Transverse colon (tissue), 4 donors: Measurements from ENCODE around the gene EHHADH. TPM values are rescaled to one million over a fixed set of nuclear protein-coding genes. Genes with fewer than 3 reads are reported as not detected.
"Not testable (repeated sequence)": the region's sequence is repeated elsewhere in the genome, so short reads cannot be mapped to it uniquely, and the experiment has no call there.

ENCODE experiments used
- DNase-seq: peaks from one replicate; pipeline ENCODE4 v3.0.0-alpha.2; 2019
- H3K27ac ChIP-seq, 4 donors: fragments of 200-600 bp; sonication (generic); 2 replicates each; pipeline ENCODE4 v1.5.1; 2016 to 2018; ENCODE audit warnings: inconsistent platforms in 4 of 4
- H3K27me3 ChIP-seq: fragments of 200-600 bp; sonication (generic); 2 replicates; pipeline ENCODE4 v1.5.1; 2017; ENCODE audit warnings: inconsistent platforms
- H3K36me3 ChIP-seq, 4 donors: fragments of 200-600 bp; sonication (generic); 2 replicates each; pipeline ENCODE4 v1.5.1; 2017 to 2019; ENCODE audit warnings: inconsistent platforms in 4 of 4
- H3K4me1 ChIP-seq, 4 donors: fragments of 200-600 bp; sonication (generic); 2 replicates each; pipeline ENCODE4 v1.5.1; 2017 to 2020; ENCODE audit warnings: inconsistent platforms in 4 of 4
- H3K4me3 ChIP-seq, 4 donors: fragments of 200-600 bp; sonication (generic); 1 replicate in 1 of 4; 2 replicates in 3 of 4; pipeline versions ENCODE4 v1.5.1 to v1.6.1; 2017 to 2019; ENCODE audit warnings: inconsistent platforms in 4 of 4
- H3K9me3 ChIP-seq, 2 donors: fragments of 200-600 bp; sonication (generic); 2 replicates each; pipeline ENCODE4 v1.5.1; 2017 to 2019; ENCODE audit warnings: inconsistent platforms in 2 of 2
- EP300 ChIP-seq: sonication (generic); formaldehyde crosslinking; IDR thresholded peaks from one replicate; pipeline ENCODE4 v1.6.1; 2017; ENCODE audit warnings: antibody characterized with exemption, low read depth
- POLR2A ChIP-seq: fragments of 450-650 bp; IDR thresholded peaks from one replicate; pipeline ENCODE4 v1.6.1; 2016; ENCODE audit warnings: antibody characterized with exemption, mild to moderate bottlenecking, moderate library complexity
- POLR2AphosphoS5 ChIP-seq, 3 donors: sonication (generic); formaldehyde crosslinking; IDR thresholded peaks; one replicate each; pipeline ENCODE4 v1.6.1; 2016; ENCODE audit warnings: antibody characterized with exemption in 3 of 3
- WGBS, 2 donors: methylation state at CpG; one replicate each; pipeline ENCODE4 v1.1.5; 2018; ENCODE audit warnings: low coverage in 1 of 2; 5-methylcytosine and 5-hydroxymethylcytosine counted together
- in situ Hi-C, 4 donors: fragments of 200-750 bp; cut with MboI; loops; one replicate each; pipeline versions ENCODE4 v1.15.0 to v1.15.1; 2017; ENCODE audit warnings: low sequenced_read_pairs in 3 of 4, low pct_ligation_motif_present in 1 of 4, low pct_unique_long_range_greater_than_20kb in 1 of 4
- intact Hi-C: fragments of 100-400 bp; cut with DNase I; formaldehyde crosslinking; loops from one replicate; pipeline ENCODE4 v1.15.1; 2023; ENCODE audit warnings: low total_unique reads
- total RNA-seq, 4 donors: library from RNA; depleted of rRNA; stranded (reverse); fragments of >200 nt; gene quantifications; one replicate each; pipeline ENCODE4 v1.1.0, GENCODE V29; 2016
- TF ChIP-seq, protein P1 (sequence below), 5 experiments: fragments of 200-600 bp in 3 of 5; fragments of 450-650 bp in 2 of 5; sonication (generic) in 3 of 5; IDR thresholded peaks; 1 replicate in 2 of 5; 2 replicates in 3 of 5; pipeline ENCODE4 v1.5.1; 2016 to 2017; ENCODE audit warnings: antibody characterized with exemption in 5 of 5, inconsistent platforms in 3 of 5, mild to moderate bottlenecking in 2 of 5, moderate library complexity in 1 of 5

Gene EHHADH
- total RNA-seq, 4 donors from 2014 or later = 6.4 to 39.6 (median 14.3) TPM

DNA sequence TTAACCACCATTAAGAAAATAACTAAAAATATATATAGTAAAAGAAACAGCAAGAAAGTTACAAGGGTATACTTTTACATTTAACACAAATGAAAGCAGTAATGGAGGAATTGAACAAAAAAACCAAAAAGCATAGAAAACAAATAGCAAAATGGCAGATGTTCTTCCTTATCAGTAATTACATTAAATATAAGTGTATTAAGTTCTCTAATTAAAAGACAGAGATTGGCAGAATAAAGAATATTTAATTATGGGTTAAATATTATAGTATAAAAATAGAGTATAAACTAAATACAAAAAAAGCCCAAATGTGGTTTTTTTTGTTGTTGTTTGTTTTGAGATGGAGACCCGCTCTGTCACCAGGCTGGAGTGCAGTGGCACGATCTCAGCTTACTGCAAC lies 20.5 kb downstream of the EHHADH start:
- no peak overlapping the region for H3K27ac ChIP-seq
- intact Hi-C loops (no loop called here), in situ Hi-C loops (no loop called here)
- no peak overlapping the region for H3K4me3 ChIP-seq
- H3K27me3 ChIP-seq = no peaks in the 10 kb centered on the region
- peaks cover 0 to 29% (median 14%) of the 10 kb centered on the region in 4 donors for H3K36me3 ChIP-seq
- no peak for DNase-seq
- H3K9me3 ChIP-seq = peaks cover 13 to 21% of the 10 kb centered on the region in 2 donors
- WGBS, 2 donors = 95 to 100% methylated on average over 2 of the region's 2 CpGs
- no peaks in the 10 kb centered on the region for H3K4me1 ChIP-seq
- TF ChIP-seq, protein P1, sequence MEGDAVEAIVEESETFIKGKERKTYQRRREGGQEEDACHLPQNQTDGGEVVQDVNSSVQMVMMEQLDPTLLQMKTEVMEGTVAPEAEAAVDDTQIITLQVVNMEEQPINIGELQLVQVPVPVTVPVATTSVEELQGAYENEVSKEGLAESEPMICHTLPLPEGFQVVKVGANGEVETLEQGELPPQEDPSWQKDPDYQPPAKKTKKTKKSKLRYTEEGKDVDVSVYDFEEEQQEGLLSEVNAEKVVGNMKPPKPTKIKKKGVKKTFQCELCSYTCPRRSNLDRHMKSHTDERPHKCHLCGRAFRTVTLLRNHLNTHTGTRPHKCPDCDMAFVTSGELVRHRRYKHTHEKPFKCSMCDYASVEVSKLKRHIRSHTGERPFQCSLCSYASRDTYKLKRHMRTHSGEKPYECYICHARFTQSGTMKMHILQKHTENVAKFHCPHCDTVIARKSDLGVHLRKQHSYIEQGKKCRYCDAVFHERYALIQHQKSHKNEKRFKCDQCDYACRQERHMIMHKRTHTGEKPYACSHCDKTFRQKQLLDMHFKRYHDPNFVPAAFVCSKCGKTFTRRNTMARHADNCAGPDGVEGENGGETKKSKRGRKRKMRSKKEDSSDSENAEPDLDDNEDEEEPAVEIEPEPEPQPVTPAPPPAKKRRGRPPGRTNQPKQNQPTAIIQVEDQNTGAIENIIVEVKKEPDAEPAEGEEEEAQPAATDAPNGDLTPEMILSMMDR (IDR thresholded peaks at IDR 0.05) = no peak
- TF ChIP-seq POLR2AphosphoS5 (IDR thresholded peaks at IDR 0.05) (no peak), POLR2A (no peak), EP300 (no peak)

DNA sequence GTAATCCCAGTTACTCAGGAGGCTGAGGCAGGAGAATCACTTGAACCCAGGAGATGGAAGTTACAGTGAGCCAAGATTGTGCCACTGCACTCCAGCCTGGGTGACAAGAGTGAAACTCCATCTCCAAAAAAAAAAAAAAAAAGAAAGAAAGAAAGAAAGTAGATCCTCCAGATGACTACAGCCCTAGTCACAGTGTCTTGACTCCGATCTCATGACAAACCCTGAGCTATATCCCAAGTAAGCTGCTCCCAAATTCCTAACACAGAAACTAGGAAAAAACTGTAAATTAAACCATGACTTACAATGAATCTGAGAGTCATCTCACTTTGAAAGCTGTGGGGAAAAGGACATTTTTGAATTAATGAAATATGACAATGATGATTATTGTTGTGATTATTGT lies 27.3 kb downstream of the EHHADH start:
- H3K4me3 ChIP-seq, H3K9me3 ChIP-seq, H3K27me3 ChIP-seq, in situ Hi-C loops, intact Hi-C loops, H3K4me1 ChIP-seq, H3K27ac ChIP-seq, DNase-seq: not testable (repeated sequence)
- peaks cover 0 to 17% (median 6%) of the 10 kb centered on the region in 4 donors for H3K36me3 ChIP-seq
- WGBS, 2 donors = 100% methylated on average over 1 of the region's 1 CpG; no CpG with 5 or more reads in 1 of the 2 donors

DNA sequence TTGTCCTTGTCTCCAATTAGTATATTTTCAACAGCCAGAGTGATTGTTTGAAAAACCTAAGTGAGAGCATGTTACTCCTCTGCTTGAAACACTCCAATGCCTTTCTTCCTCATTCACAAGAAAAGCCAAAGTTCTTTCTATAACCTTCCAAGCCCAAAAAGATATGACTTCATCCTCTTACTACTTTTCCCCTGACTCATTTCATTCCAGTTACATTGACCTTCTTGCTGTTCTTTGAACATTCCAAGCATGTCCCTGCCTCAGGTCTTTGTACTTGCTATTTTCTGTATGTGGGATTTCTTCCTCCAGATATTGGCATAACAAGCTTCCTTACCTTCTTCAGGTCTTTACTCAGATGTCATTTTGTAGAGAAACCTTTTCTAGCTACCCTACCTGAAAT lies 28.3 kb downstream of the EHHADH start:
- H3K27me3 ChIP-seq = no peaks in the 10 kb centered on the region
- no peak overlapping the region for H3K4me3 ChIP-seq
- no peak for DNase-seq
- no peak for TF ChIP-seq POLR2AphosphoS5 (IDR thresholded peaks at IDR 0.05)
- TF ChIP-seq, protein P1 (IDR thresholded peaks at IDR 0.05) = no peak
- TF ChIP-seq EP300 = no peak
- no peak for TF ChIP-seq POLR2A
- in situ Hi-C loops (no loop called here), intact Hi-C loops (no loop called here)
- H3K4me1 ChIP-seq = no peaks in the 10 kb centered on the region
- H3K9me3 ChIP-seq = no peaks in the 10 kb centered on the region
- H3K36me3 ChIP-seq = peaks cover 0 to 17% (median 6%) of the 10 kb centered on the region in 4 donors
- H3K27ac ChIP-seq = no peak overlapping the region

DNA sequence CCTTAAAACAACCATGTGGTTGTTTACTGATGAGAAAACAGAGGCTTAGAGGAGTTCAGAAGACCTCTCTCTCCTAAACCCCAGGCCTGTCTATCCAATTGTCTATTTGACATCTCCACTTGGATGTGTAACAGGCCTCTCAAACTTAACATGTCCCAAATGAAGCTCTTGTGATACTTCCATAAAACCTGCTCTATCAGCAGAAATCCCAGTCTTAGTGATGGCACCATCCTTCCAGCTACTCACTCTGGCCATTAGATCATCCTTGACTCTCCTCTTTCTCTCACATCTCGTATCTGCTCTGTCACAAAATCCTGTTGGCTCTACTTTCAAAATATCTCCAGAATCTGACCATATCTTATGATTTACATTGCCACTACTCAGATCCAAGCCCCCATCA lies 28.8 kb downstream of the EHHADH start:
- 86 to 100% methylated on average over 1 of the region's 1 CpG for WGBS, 2 donors
- Histone ChIP-seq H3K4me1 (no peaks in the 10 kb centered on the region), H3K4me3 (no peak overlapping the region), H3K36me3 (peaks cover 0 to 17% (median 6%) of the 10 kb centered on the region in 4 donors), H3K27me3 (no peaks in the 10 kb centered on the region), H3K9me3 (no peaks in the 10 kb centered on the region), H3K27ac (no peak overlapping the region)
- intact Hi-C loops (no loop called here), in situ Hi-C loops (no loop called here)
- TF ChIP-seq POLR2AphosphoS5 (IDR thresholded peaks at IDR 0.05) (no peak), EP300 (no peak), POLR2A (no peak)
- TF ChIP-seq, protein P1 (IDR thresholded peaks at IDR 0.05) = no peak
- no peak for DNase-seq

DNA sequence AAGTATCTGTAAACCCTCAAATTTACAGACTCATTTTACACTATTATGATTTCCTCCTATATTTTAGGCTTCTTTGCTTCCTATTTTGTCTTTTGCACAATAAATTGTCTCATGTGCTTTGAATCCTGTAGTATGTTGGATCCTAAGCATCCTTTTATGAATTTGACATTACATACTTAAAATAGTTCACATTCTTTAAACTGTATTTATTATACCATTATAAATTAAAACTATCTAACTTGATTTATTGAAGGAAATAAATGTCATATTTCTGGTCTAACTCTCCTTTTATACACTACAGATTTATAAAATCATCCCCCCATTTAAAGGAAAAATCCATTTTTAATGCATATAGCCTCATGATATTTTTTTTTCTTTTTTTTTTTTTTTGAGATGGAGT lies 32.6 kb downstream of the EHHADH start:
- intact Hi-C loops (no loop called here), in situ Hi-C loops (no loop called here)
- H3K4me1 ChIP-seq = peaks cover 0 to 5% (median 0%) of the 10 kb centered on the region in 4 donors
- TF ChIP-seq, protein P1 (IDR thresholded peaks at IDR 0.05) = no peak
- no peak for TF ChIP-seq POLR2AphosphoS5 (IDR thresholded peaks at IDR 0.05)
- no peak overlapping the region for H3K27ac ChIP-seq
- H3K9me3 ChIP-seq = no peaks in the 10 kb centered on the region
- no peak for DNase-seq
- H3K27me3 ChIP-seq = no peaks in the 10 kb centered on the region
- no peak overlapping the region for H3K4me3 ChIP-seq
- H3K36me3 ChIP-seq = peaks cover 0 to 7% (median 0%) of the 10 kb centered on the region in 4 donors
